Duodenal mucosa (tissue), 2 donors: ENCODE results near the gene COL23A1.
"Not testable (repeated sequence)": the region's sequence is repeated elsewhere in the genome, so short reads cannot be mapped to it uniquely, and the experiment has no call there.

Source experiments
- H3K27ac ChIP-seq: one replicate; pipeline ENCODE4 v1.7.0; 2013; ENCODE audit warnings: low read depth, low read length
- H3K27me3 ChIP-seq, 2 donors: one replicate each; pipeline ENCODE4 v1.7.0; 2013; ENCODE audit warnings: low read length in 2 of 2, control low read depth in 1 of 2; ENCODE audit not compliant: insufficient read depth in 2 of 2, control insufficient read depth in 1 of 2
- H3K36me3 ChIP-seq, 2 donors: one replicate each; pipeline ENCODE4 v1.7.0; 2013; ENCODE audit warnings: low read length in 2 of 2, control low read depth in 1 of 2; ENCODE audit not compliant: insufficient read depth in 2 of 2, control insufficient read depth in 1 of 2
- H3K4me1 ChIP-seq, 2 donors: one replicate each; pipeline ENCODE4 v1.7.0; 2013; ENCODE audit warnings: low read length in 2 of 2, control low read depth in 1 of 2; ENCODE audit not compliant: insufficient read depth in 2 of 2, control insufficient read depth in 1 of 2
- H3K4me3 ChIP-seq, 2 donors: one replicate each; pipeline ENCODE4 v1.7.0; 2013; ENCODE audit warnings: low read length in 2 of 2, low read depth in 1 of 2
- H3K9ac ChIP-seq, 2 donors: one replicate each; pipeline ENCODE4 v1.7.0; 2013; ENCODE audit warnings: low read length in 2 of 2, low read depth in 1 of 2
- H3K9me3 ChIP-seq, 2 donors: one replicate each; pipeline ENCODE4 v1.7.0; 2013; ENCODE audit warnings: low read length in 2 of 2, control low read depth in 1 of 2; ENCODE audit not compliant: control insufficient read depth in 1 of 2

The COL23A1 gene

GRCh38 chr5:178318382-178318781 is 271.8 kb downstream of the COL23A1 start:
- H3K4me3 ChIP-seq = no peak overlapping the region
- no peaks in the 10 kb centered on the region for H3K4me1 ChIP-seq
- no peak overlapping the region for H3K27ac ChIP-seq
- H3K36me3 ChIP-seq = no peaks in the 10 kb centered on the region
- no peaks in the 10 kb centered on the region for H3K9me3 ChIP-seq
- no peak overlapping the region for H3K9ac ChIP-seq
- no peaks in the 10 kb centered on the region for H3K27me3 ChIP-seq

GRCh38 chr5:178317727-178318126 is 272.5 kb downstream of the COL23A1 start:
- H3K27me3 ChIP-seq, H3K4me3 ChIP-seq, H3K9me3 ChIP-seq, H3K4me1 ChIP-seq, H3K27ac ChIP-seq, H3K36me3 ChIP-seq, H3K9ac ChIP-seq: not testable (repeated sequence)

- H3K27me3 ChIP-seq = no peaks in the 10 kb centered on the region
- no peak overlapping the region for H3K4me3 ChIP-seq
- no peaks in the 10 kb centered on the region for H3K36me3 ChIP-seq
- H3K9ac ChIP-seq = no peak overlapping the region
- no peak overlapping the region for H3K27ac ChIP-seq
- no peaks in the 10 kb centered on the region for H3K9me3 ChIP-seq
- no peaks in the 10 kb centered on the region for H3K4me1 ChIP-seq
Observed at GRCh38 chr5:178314961-178315820, 275.0 kb downstream of the COL23A1 start.

- H3K36me3 ChIP-seq = no peaks in the 10 kb centered on the region
- H3K27ac ChIP-seq = no peak overlapping the region
- no peaks in the 10 kb centered on the region for H3K4me1 ChIP-seq
- no peaks in the 10 kb centered on the region for H3K9me3 ChIP-seq
- no peaks in the 10 kb centered on the region for H3K27me3 ChIP-seq
- H3K9ac ChIP-seq = no peak overlapping the region
- no peak overlapping the region for H3K4me3 ChIP-seq
Observed at GRCh38 chr5:178314061-178314660, 276.0 kb downstream of the COL23A1 start.

GRCh38 chr5:178313316-178313715 is 276.9 kb downstream of the COL23A1 start:
- Histone ChIP-seq H3K27ac (no peak overlapping the region), H3K36me3 (no peaks in the 10 kb centered on the region)

GRCh38 chr5:178312880-178313282 is 277.3 kb downstream of the COL23A1 start:
- Histone ChIP-seq H3K9ac (no peak overlapping the region), H3K4me1 (no peaks in the 10 kb centered on the region), H3K4me3 (no peak overlapping the region), H3K27ac (no peak overlapping the region), H3K9me3 (no peaks in the 10 kb centered on the region), H3K36me3 (no peaks in the 10 kb centered on the region), H3K27me3 (no peaks in the 10 kb centered on the region)

More at GRCh38 chr5:178313316-178313715, 276.9 kb downstream of the COL23A1 start:
- no peaks in the 10 kb centered on the region for H3K27me3 ChIP-seq
- H3K9me3 ChIP-seq = no peaks in the 10 kb centered on the region
- H3K4me3 ChIP-seq = no peak overlapping the region
- no peak overlapping the region for H3K9ac ChIP-seq
- H3K4me1 ChIP-seq = no peaks in the 10 kb centered on the region

- H3K27me3 ChIP-seq = no peaks in the 10 kb centered on the region
- H3K4me1 ChIP-seq = no peaks in the 10 kb centered on the region
- H3K4me3 ChIP-seq = no peak overlapping the region
- no peak overlapping the region for H3K9ac ChIP-seq
- no peak overlapping the region for H3K27ac ChIP-seq
- no peaks in the 10 kb centered on the region for H3K36me3 ChIP-seq
- no peaks in the 10 kb centered on the region for H3K9me3 ChIP-seq
Observed at GRCh38 chr5:178310130-178310865, 279.9 kb downstream of the COL23A1 start.

GRCh38 chr5:178309271-178310013 is 280.8 kb downstream of the COL23A1 start:
- Histone ChIP-seq H3K9me3 (no peaks in the 10 kb centered on the region), H3K27me3 (no peaks in the 10 kb centered on the region), H3K4me3 (no peak overlapping the region), H3K27ac (no peak overlapping the region), H3K9ac (no peak overlapping the region), H3K36me3 (no peaks in the 10 kb centered on the region), H3K4me1 (no peaks in the 10 kb centered on the region)

GRCh38 chr5:178308541-178309092 is 281.6 kb downstream of the COL23A1 start:
- no peaks in the 10 kb centered on the region for H3K36me3 ChIP-seq
- no peaks in the 10 kb centered on the region for H3K9me3 ChIP-seq
- H3K4me1 ChIP-seq = no peaks in the 10 kb centered on the region
- no peak overlapping the region for H3K9ac ChIP-seq
- H3K27ac ChIP-seq = no peak overlapping the region
- H3K4me3 ChIP-seq = no peak overlapping the region
- no peaks in the 10 kb centered on the region for H3K27me3 ChIP-seq
